ENCODE results near the gene FAM53B.
A peak's percentile ranks its signal among the peaks of the same experiment; 100 is the strongest.

DNA sequence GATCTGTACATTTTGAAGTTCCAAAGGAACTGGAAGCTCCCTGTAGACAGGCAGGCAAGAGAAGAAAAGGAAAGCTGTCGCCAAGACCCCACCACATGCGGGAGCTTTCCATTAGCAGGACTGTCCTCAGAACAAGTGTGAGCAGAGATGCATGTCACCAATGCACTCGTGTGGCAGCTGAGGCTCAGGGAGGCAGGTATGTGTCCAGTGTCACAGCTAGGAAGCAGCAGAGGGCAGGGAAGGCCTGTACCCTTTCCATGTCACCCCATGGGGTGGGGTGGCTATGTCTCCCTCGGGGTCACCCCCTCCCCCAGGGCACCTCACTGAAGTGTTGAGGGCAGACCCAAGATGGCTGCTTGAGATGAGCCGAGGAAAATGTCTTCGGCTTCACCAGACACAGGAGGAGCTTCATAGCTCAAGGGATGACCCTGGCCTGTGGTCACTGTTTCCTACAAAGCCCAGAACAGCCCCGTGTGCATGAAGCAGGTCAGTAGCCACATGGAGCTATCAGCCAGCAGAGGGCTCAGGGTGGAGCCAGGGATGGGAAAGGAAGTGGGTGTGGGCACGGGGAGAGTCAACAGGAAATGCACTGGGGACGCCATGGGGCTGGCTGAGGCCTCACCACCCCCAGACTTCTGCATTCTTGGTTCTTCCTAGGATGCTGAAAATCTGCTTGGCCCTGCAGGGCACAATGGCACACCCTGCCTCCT lies 96.6 kb downstream of the FAM53B start:
- TF ChIP-seq POLR2AphosphoS5 (IDR thresholded peaks at IDR 0.05; ENCODE audit: low read depth, low read length) = peak; percentile 60; the same call in 1 of the 2 replicates
- peak; percentile 28; the same call in 1 of the 2 replicates for TF ChIP-seq POLR2A (IDR thresholded peaks at IDR 0.05; ENCODE audit: low read depth, low read length)

All from GM12892 (cell line).